HepG2 (cell line): Measurements from ENCODE around the gene ASCC2. TPM values are rescaled to one million over a fixed set of nuclear protein-coding genes. Genes with fewer than 3 reads are reported as not detected.

ENCODE experiments used
- ATAC-seq: fragments of 200-7000 bp; cut with Tn5 transposase; 3 replicates; pipeline ENCODE4 v1.9.1; 2020; ENCODE audit warnings: mild to moderate bottlenecking, moderate library complexity
- BruUV-seq: library from RNA; stranded (reverse); fragments of 400-500 nt; replicated peaks from 2 replicates; lab custom pipeline; 2021; lab: Mats Ljungman, UMichigan
- CTCF ChIA-PET: fragments of 300-600 bp; formaldehyde crosslinking; extraction: SDS; loops from one replicate; lab custom pipeline; 2021; ENCODE audit warnings: low total read pairs, inconsistent platforms, low intra/inter-chr PET ratio; lab: Yijun Ruan, JAX
- POLR2A ChIA-PET: fragments of 350-600 bp; sonication (Branson Sonifier 250); formaldehyde crosslinking; loops from one replicate; lab custom pipeline; 2020; ENCODE audit warnings: antibody characterized with exemption, inconsistent platforms; lab: Yijun Ruan, JAX
- DNase-seq: peaks from one replicate; pipeline ENCODE4 v3.0.0-alpha.2; 2015; ENCODE audit warnings: low spot score
- FAIRE-seq: peaks from 3 replicates; lab custom pipeline; 2011; peaks lifted over from hg19 to GRCh38; lab: Jason Lieb, UNC
- H2AFZ ChIP-seq: one replicate; pipeline ENCODE4 v1.6.1; 2011; ENCODE audit warnings: low read length, inconsistent platforms
- H3K27ac ChIP-seq: fragments of 300-600 bp; 3 replicates; pipeline ENCODE4 v1.8.0; 2011; ENCODE audit warnings: mixed run types, mild to moderate bottlenecking, mixed read lengths, low read length, inconsistent platforms; ENCODE audit not compliant: insufficient read depth; ENCODE audit errors: extremely low read length
- H3K27me3 ChIP-seq, 2 experiments: fragments of 200-600 bp in 1 of 2; 2 replicates in 1 of 2; 3 replicates in 1 of 2; pipeline versions ENCODE4 v1.6.0 to v1.8.0; 2011; ENCODE audit warnings: low read length in 2 of 2, mild to moderate bottlenecking in 2 of 2, moderate library complexity in 2 of 2, inconsistent platforms in 1 of 2; ENCODE audit not compliant: insufficient read depth in 2 of 2, control insufficient read depth in 1 of 2
- H3K36me3 ChIP-seq, 2 experiments: fragments of 200-600 bp in 1 of 2; replicated peaks in 1 of 2; 2 replicates in 1 of 2; 3 replicates in 1 of 2; pipeline versions ENCODE4 v1.5.1 to v1.8.0; 2011; ENCODE audit warnings: low read length in 2 of 2, inconsistent platforms in 1 of 2; ENCODE audit not compliant: insufficient read depth in 2 of 2, control insufficient read depth in 1 of 2
- H3K4me1 ChIP-seq: 2 replicates; pipeline ENCODE4 v1.5.1; 2012; ENCODE audit warnings: low read length, inconsistent platforms; ENCODE audit not compliant: insufficient read depth
- H3K4me2 ChIP-seq: 2 replicates; pipeline ENCODE4 v1.6.0; 2011; ENCODE audit warnings: low read depth, low read length, inconsistent platforms
- H3K4me3 ChIP-seq, 3 experiments: fragments of 200-600 bp in 1 of 3; sonication (generic), shearing (Covaris generic) in 1 of 3; replicated peaks in 1 of 3; 2 replicates each; pipeline ENCODE4 v1.5.1; 2011 to 2016; ENCODE audit warnings: low read length in 3 of 3, inconsistent platforms in 2 of 3, low read depth in 2 of 3, mild to moderate bottlenecking in 2 of 3, control low read depth in 1 of 3, mixed read lengths in 1 of 3; ENCODE audit not compliant: insufficient read depth in 1 of 3
- H3K79me2 ChIP-seq: one replicate; pipeline ENCODE4 v1.6.1; 2011; ENCODE audit warnings: low read length, inconsistent platforms; ENCODE audit not compliant: insufficient read depth
- H3K9ac ChIP-seq: 2 replicates; pipeline ENCODE4 v1.6.0; 2011; ENCODE audit warnings: mild to moderate bottlenecking, low read depth, low read length, inconsistent platforms; ENCODE audit not compliant: insufficient read depth
- H3K9me3 ChIP-seq: 2 replicates; pipeline ENCODE4 v1.5.1; 2012; ENCODE audit warnings: mild to moderate bottlenecking, low read length
- H4K20me1 ChIP-seq: 2 replicates; pipeline ENCODE4 v1.6.0; 2011; ENCODE audit warnings: inconsistent platforms, mild to moderate bottlenecking, low read length, moderate library complexity; ENCODE audit not compliant: insufficient read depth
- E2F1 ChIP-seq: sonication (generic); formaldehyde crosslinking; IDR thresholded peaks from 2 replicates; pipeline ENCODE4 v1.5.0; 2020; ENCODE audit warnings: missing genetic modification reagents
- GMEB2 ChIP-seq: IDR thresholded peaks from 2 replicates; pipeline ENCODE4 v1.6.1; 2016; ENCODE audit warnings: missing biosample characterization, missing genetic modification reagents, low read depth
- IKZF1 ChIP-seq: fragments of 450-650 bp; IDR thresholded peaks from 2 replicates; pipeline ENCODE4 v1.7.1; 2016
- MTA1 ChIP-seq: sonication (generic); formaldehyde crosslinking; IDR thresholded peaks from 2 replicates; pipeline ENCODE4 v1.4.0; 2020; ENCODE audit warnings: missing genetic modification reagents, mild to moderate bottlenecking, borderline replicate concordance
- MYPOP ChIP-seq: sonication (generic); formaldehyde crosslinking; IDR thresholded peaks from 2 replicates; pipeline ENCODE4 v1.8.1; 2023; ENCODE audit warnings: mild to moderate bottlenecking, moderate library complexity, missing genetic modification reagents
- NFE2L2 ChIP-seq: fragments of 150-350 bp; IDR thresholded peaks from 2 replicates; pipeline ENCODE4 v1.6.1; 2014; ENCODE audit warnings: low read length
- NR3C1 ChIP-seq: sonication (generic); formaldehyde crosslinking; IDR thresholded peaks from 2 replicates; pipeline ENCODE4 v1.4.0; 2020; ENCODE audit warnings: missing genetic modification reagents
- PHB2 ChIP-seq: fragments of 450-650 bp; IDR thresholded peaks from 2 replicates; pipeline ENCODE4 v1.6.1; 2018; ENCODE audit not compliant: partially characterized antibody
- RFXAP ChIP-seq: sonication (generic); formaldehyde crosslinking; IDR thresholded peaks from 2 replicates; pipeline ENCODE4 v1.4.0; 2020; ENCODE audit warnings: missing genetic modification reagents, borderline replicate concordance
- SOX13 ChIP-seq, 3 experiments: fragments of 450-650 bp in 1 of 3; sonication (generic) in 1 of 3; formaldehyde crosslinking in 1 of 3; IDR thresholded peaks in 2 of 3; conservative IDR thresholded peaks in 1 of 3; 2 replicates each; pipeline versions ENCODE4 v1.5.0 to v1.6.1; 2016 to 2020; ENCODE audit warnings: antibody characterized with exemption in 1 of 3, mild to moderate bottlenecking in 1 of 3, missing compliant biosample characterization in 1 of 3, missing genetic modification reagents in 1 of 3, moderate library complexity in 1 of 3
- TARDBP ChIP-seq: sonication (generic); formaldehyde crosslinking; IDR thresholded peaks from 2 replicates; pipeline ENCODE4 v1.8.0; 2022; ENCODE audit warnings: mild to moderate bottlenecking, missing genetic modification reagents
- TCF7 ChIP-seq: sonication (generic); IDR thresholded peaks from 2 replicates; pipeline ENCODE4 v1.6.1; 2016; ENCODE audit warnings: antibody characterized with exemption, low read depth
- ZBTB1 ChIP-seq: sonication (generic); formaldehyde crosslinking; IDR thresholded peaks from 2 replicates; pipeline ENCODE4 v1.4.0; 2020; ENCODE audit warnings: missing genetic modification reagents, borderline replicate concordance
- ZBTB33 ChIP-seq: sonication (generic); formaldehyde crosslinking; IDR thresholded peaks from 2 replicates; pipeline ENCODE4 v1.4.0; 2020; ENCODE audit warnings: missing genetic modification reagents
- ZFP62 ChIP-seq: sonication (generic); formaldehyde crosslinking; IDR thresholded peaks from 2 replicates; pipeline ENCODE4 v1.4.0; 2020; ENCODE audit warnings: missing genetic modification reagents
- ZNF136 ChIP-seq: sonication (generic); formaldehyde crosslinking; IDR thresholded peaks from 2 replicates; pipeline ENCODE4 v1.8.1; 2022; ENCODE audit warnings: low read depth, mild to moderate bottlenecking, moderate library complexity, missing genetic modification reagents
- ZNF256 ChIP-seq: sonication (generic); formaldehyde crosslinking; conservative IDR thresholded peaks from 2 replicates; pipeline ENCODE4 v1.4.0; 2020; ENCODE audit warnings: missing genetic modification reagents
- ZNF550 ChIP-seq: sonication (generic); formaldehyde crosslinking; IDR thresholded peaks from 2 replicates; pipeline ENCODE4 v1.4.0; 2020; ENCODE audit warnings: mild to moderate bottlenecking, missing genetic modification reagents, borderline replicate concordance
- ZNF740 ChIP-seq: sonication (generic); formaldehyde crosslinking; IDR thresholded peaks from 2 replicates; pipeline ENCODE4 v1.4.0; 2020; ENCODE audit warnings: missing genetic modification reagents
- ZNF746 ChIP-seq: sonication (generic); formaldehyde crosslinking; IDR thresholded peaks from 2 replicates; pipeline ENCODE4 v1.8.0; 2022; ENCODE audit warnings: mild to moderate bottlenecking, missing genetic modification reagents
- WGBS: methylation state at CpG from one replicate; pipeline ENCODE4 v1.1.6; 2017; ENCODE audit warnings: low lambda C conversion rate; 5-methylcytosine and 5-hydroxymethylcytosine counted together
- in situ Hi-C: cut with HindIII; loops from 2 replicates; pipeline ENCODE4 v1.10.0; 2017; ENCODE audit warnings: low pct_unique_long_range_greater_than_20kb; ENCODE audit not compliant: extremely low pct_ligation_motif_present
- intact Hi-C: fragments of 100-400 bp; cut with micrococcal nuclease; formaldehyde crosslinking; loops from one replicate; pipeline ENCODE4 v1.10.0; 2022; ENCODE audit not compliant: unreplicated experiment
- polyA plus RNA-seq, 8 experiments: library from polyadenylated mRNA; depleted of rRNA in 3 of 8; stranded (reverse) in 7 of 8; unstranded in 1 of 8; fragments of >200 nt; fragmentation: Illumina TruSeq in 4 of 8; extraction: Trizol in 4 of 8; gene quantifications; 2 replicates each; pipeline versions ENCODE4 v1.2.1 to v1.2.3, GENCODE V29; 2011 to 2016; ENCODE audit warnings: low read depth in 4 of 8, missing spikeins in 1 of 8, mixed read lengths in 1 of 8; ENCODE audit not compliant: insufficient read depth in 1 of 8
- total RNA-seq, 5 experiments: library from RNA; depleted of rRNA; stranded (reverse); fragments of >200 nt; fragmentation: Illumina TruSeq; extraction: Trizol; gene quantifications; 2 replicates each; pipeline ENCODE4 v1.2.3, GENCODE V29; 2016; ENCODE audit warnings: low read depth in 1 of 5

The ASCC2 gene
- total and polyA plus RNA-seq, 2 of the 13 experiments (the other 11 are each of a cell fraction or from before 2014, with no cell fraction given), result 26.2 to 26.3 TPM

GRCh38 chr22:29801153-29801552 is 36.9 kb downstream of the ASCC2 start:
- no peaks in the 10 kb centered on the region for H3K9me3 ChIP-seq
- H3K27ac ChIP-seq, result no peak overlapping the region
- no peaks in the 10 kb centered on the region for H3K27me3 ChIP-seq
- H3K4me2 ChIP-seq, result no peak overlapping the region
- POLR2A ChIA-PET, result no interaction called here
- no TSS peak for BruUV-seq
- WGBS, result 95% methylated on average over 5 of the region's 5 CpGs
- peaks cover 36 to 62% of the 10 kb centered on the region in 2 experiments for H3K36me3 ChIP-seq
- TF ChIP-seq ZBTB1 (CRISPR knock-in tag) (no peak), TARDBP (CRISPR knock-in tag) (no peak), IKZF1 (no peak), ZBTB33 (CRISPR knock-in tag) (no peak), ZNF746 (CRISPR knock-in tag) (no peak), ZNF740 (CRISPR knock-in tag) (no peak), RFXAP (CRISPR knock-in tag) (no peak), ZNF256 (CRISPR knock-in tag) (no peak), SOX13 (IDR thresholded peaks at IDR 0.05) (no peak), SOX13 (CRISPR knock-in tag; conservative IDR thresholded peaks at IDR 0.05 in 1 of 2, IDR thresholded peaks at IDR 0.05 in 1 of 2) (no peak), ZNF550 (CRISPR knock-in tag) (no peak), ZFP62 (CRISPR knock-in tag) (no peak), PHB2 (no peak), E2F1 (CRISPR knock-in tag) (no peak), GMEB2 (CRISPR knock-in tag) (no peak), MTA1 (CRISPR knock-in tag) (no peak), NFE2L2 (no peak), MYPOP (CRISPR knock-in tag) (no peak), TCF7 (no peak), ZNF136 (no peak), NR3C1 (no peak)
- no peak for FAIRE-seq
- intact Hi-C loops (no loop called here), in situ Hi-C loops (no loop called here)
- no peak for ATAC-seq
- H3K9ac ChIP-seq, result no peak overlapping the region
- H4K20me1 ChIP-seq, result no peaks in the 10 kb centered on the region
- no peak overlapping the region for H2AFZ ChIP-seq
- H3K4me1 ChIP-seq, result peaks cover 37% of the 10 kb centered on the region
- H3K79me2 ChIP-seq, result no peaks in the 10 kb centered on the region
- no peak overlapping the region for H3K4me3 ChIP-seq
- CTCF ChIA-PET, result no interaction called here
- DNase-seq, result no peak
